HG02763 (cell line): ENCODE data around the gene KRT13.
A peak's percentile ranks its signal among the peaks of the same experiment; 100 is the strongest.

Source experiments
- ATAC-seq: cut with Tn5 transposase; IDR thresholded peaks from one replicate; pipeline ENCODE4 v1.9.1; 2021; ENCODE audit warnings: mild to moderate bottlenecking, moderate library complexity; ENCODE audit not compliant: unreplicated experiment

The KRT13 gene

GRCh38 chr17:41498276-41498675, 7.1 kb downstream of the KRT13 start:
- no peak for ATAC-seq

- peak; percentile 69 for ATAC-seq
These were observed 8.5 kb downstream of the KRT13 start for GRCh38 chr17:41496803-41497484.

GRCh38 chr17:41494524-41494923, 10.9 kb downstream of the KRT13 start:
- no peak for ATAC-seq

- no peak for ATAC-seq
These were observed 12.6 kb downstream of the KRT13 start for GRCh38 chr17:41492771-41493170.

GRCh38 chr17:41492351-41492750, 13.1 kb downstream of the KRT13 start:
- ATAC-seq, result no peak

GRCh38 chr17:41491476-41491875, 13.9 kb downstream of the KRT13 start:
- no peak for ATAC-seq

- ATAC-seq, result no peak
These were observed 15.1 kb downstream of the KRT13 start for GRCh38 chr17:41490000-41490990.

- no peak for ATAC-seq
These were observed 15.9 kb downstream of the KRT13 start, which contains the start of gene KRT36 for GRCh38 chr17:41489531-41489930. KRT36 (minus strand) TSS chr17:41489910; CDS start chr17:41489864, 46 bp downstream.

- no peak for ATAC-seq
These were observed 18.4 kb downstream of the KRT13 start for GRCh38 chr17:41486809-41487530.

GRCh38 chr17:41486316-41486715, 19.1 kb downstream of the KRT13 start:
- ATAC-seq, result no peak

- no peak for ATAC-seq
These were observed 20.2 kb downstream of the KRT13 start for GRCh38 chr17:41484920-41485904.

- no peak for ATAC-seq
These were observed 21.2 kb downstream of the KRT13 start for GRCh38 chr17:41483991-41484826.

GRCh38 chr17:41483531-41483930, 21.9 kb downstream of the KRT13 start:
- ATAC-seq, result no peak

GRCh38 chr17:41481036-41481435, 24.4 kb downstream of the KRT13 start, which contains the start of gene KRT35:
KRT35 (minus strand) TSS chr17:41481151; CDS start chr17:41481097, 54 bp downstream.
- ATAC-seq, result no peak

- ATAC-seq, result no peak
These were observed 24.8 kb downstream of the KRT13 start for GRCh38 chr17:41480581-41480980.

GRCh38 chr17:41480136-41480535, 25.3 kb downstream of the KRT13 start:
- no peak for ATAC-seq

GRCh38 chr17:41478237-41478636, 27.2 kb downstream of the KRT13 start:
- ATAC-seq, result no peak

GRCh38 chr17:41476866-41477815, 28.3 kb downstream of the KRT13 start:
- no peak for ATAC-seq
